IMR-90 (cell line): ENCODE results near the gene NKAIN2. TPM values are rescaled to one million over a fixed set of nuclear protein-coding genes. Genes with fewer than 3 reads are reported as not detected.

ENCODE experiments used
- ATAC-seq: fragments of 200-7000 bp; cut with Tn5 transposase; 2 replicates; pipeline ENCODE4 v1.9.1; 2020; ENCODE audit warnings: low read depth, mild to moderate bottlenecking, moderate library complexity
- BruUV-seq: library from RNA; stranded (reverse); fragments of 400-500 nt; replicated peaks from 2 replicates; lab custom pipeline; 2021; lab: Mats Ljungman, UMichigan
- CTCF ChIA-PET: fragments of 300-600 bp; formaldehyde crosslinking; extraction: SDS; loops from one replicate; lab custom pipeline; 2021; ENCODE audit warnings: antibody characterized with exemption; lab: Yijun Ruan, JAX
- POLR2A ChIA-PET: fragments of 300-600 bp; sonication (Branson Sonifier 250); formaldehyde crosslinking; loops from one replicate; lab custom pipeline; 2022; ENCODE audit warnings: antibody characterized with exemption; ENCODE audit not compliant: unreplicated experiment; lab: Charles Lee
- DNase-seq: peaks from one replicate; pipeline ENCODE4 v3.0.0; 2013
- H2AFZ ChIP-seq: replicated peaks from 2 replicates; pipeline ENCODE3; 2013; ENCODE audit warnings: low read length, mild to moderate bottlenecking; ENCODE audit not compliant: poor library complexity
- H2AK5ac ChIP-seq: 2 replicates; pipeline ENCODE4 v1.6.1; 2013; ENCODE audit warnings: low read depth, low read length, inconsistent platforms
- H2AK9ac ChIP-seq: replicated peaks from 2 replicates; pipeline ENCODE3; 2013; ENCODE audit warnings: mild to moderate bottlenecking, low read depth, low read length, moderate library complexity; ENCODE audit not compliant: poor library complexity
- H2BK120ac ChIP-seq: 2 replicates; pipeline ENCODE4 v1.6.1; 2013; ENCODE audit warnings: low read depth, low read length, inconsistent platforms
- H2BK15ac ChIP-seq: 3 replicates; pipeline ENCODE4 v1.6.1; 2013; ENCODE audit warnings: low read depth, low read length, inconsistent platforms
- H2BK20ac ChIP-seq: 2 replicates; pipeline ENCODE4 v1.6.1; 2013; ENCODE audit warnings: low read depth, mild to moderate bottlenecking, inconsistent platforms, low read length, moderate library complexity
- H2BK5ac ChIP-seq: 2 replicates; pipeline ENCODE4 v1.6.1; 2013; ENCODE audit warnings: mild to moderate bottlenecking, low read depth, low read length, inconsistent platforms; ENCODE audit not compliant: poor library complexity, severe bottlenecking
- H3K14ac ChIP-seq: replicated peaks from 2 replicates; pipeline ENCODE4 v1.6.1; 2013; ENCODE audit warnings: low read depth, low read length, inconsistent platforms
- H3K18ac ChIP-seq: 2 replicates; pipeline ENCODE4 v1.6.1; 2013; ENCODE audit warnings: low read depth, low read length, control low read depth
- H3K23ac ChIP-seq: 2 replicates; pipeline ENCODE4 v1.6.1; 2013; ENCODE audit warnings: low read depth, low read length, inconsistent platforms
- H3K27ac ChIP-seq: 2 replicates; pipeline ENCODE4 v1.5.1; 2013; ENCODE audit warnings: mild to moderate bottlenecking, control low read depth, low read length; ENCODE audit not compliant: insufficient read depth
- H3K27me3 ChIP-seq: 2 replicates; pipeline ENCODE4 v1.6.1; 2013; ENCODE audit warnings: low read length; ENCODE audit not compliant: control insufficient read depth, insufficient read depth
- H3K36me3 ChIP-seq: 2 replicates; pipeline ENCODE4 v1.6.1; 2013; ENCODE audit warnings: low read length, mixed read lengths; ENCODE audit not compliant: control insufficient read depth, insufficient read depth
- H3K4ac ChIP-seq: 2 replicates; pipeline ENCODE4 v1.6.1; 2013; ENCODE audit warnings: low read depth, low read length, inconsistent platforms
- H3K4me1 ChIP-seq: 2 replicates; pipeline ENCODE4 v1.6.1; 2013; ENCODE audit warnings: low read length, mixed read lengths; ENCODE audit not compliant: control insufficient read depth, insufficient read depth
- H3K4me2 ChIP-seq: 2 replicates; pipeline ENCODE4 v1.6.1; 2013; ENCODE audit warnings: low read depth, mild to moderate bottlenecking, control low read depth, low read length, moderate library complexity
- H3K4me3 ChIP-seq: 2 replicates; pipeline ENCODE4 v1.5.1; 2013; ENCODE audit warnings: low read depth, mild to moderate bottlenecking, control low read depth, low read length, moderate library complexity; ENCODE audit not compliant: insufficient read depth
- H3K56ac ChIP-seq: 2 replicates; pipeline ENCODE4 v1.6.1; 2013; ENCODE audit warnings: low read length, inconsistent platforms; ENCODE audit not compliant: insufficient read depth; ENCODE audit errors: extremely low read depth
- H3K79me1 ChIP-seq, 2 experiments: 2 replicates each; pipeline ENCODE4 v1.6.1; 2013; ENCODE audit warnings: low read length in 2 of 2, inconsistent platforms in 1 of 2, low read depth in 1 of 2
- H3K9ac ChIP-seq: 2 replicates; pipeline ENCODE4 v1.6.1; 2013; ENCODE audit warnings: low read depth, low read length, control low read depth
- H3K9me1 ChIP-seq: 2 replicates; pipeline ENCODE4 v1.6.1; 2013; ENCODE audit warnings: low read length, inconsistent platforms; ENCODE audit not compliant: insufficient read depth
- H3K9me3 ChIP-seq: 2 replicates; pipeline ENCODE4 v1.6.1; 2013; ENCODE audit warnings: low read length; ENCODE audit not compliant: control insufficient read depth, insufficient read depth
- H4K20me1 ChIP-seq: 2 replicates; pipeline ENCODE4 v1.6.1; 2013; ENCODE audit warnings: low read length, inconsistent platforms; ENCODE audit not compliant: insufficient read depth
- H4K5ac ChIP-seq: 2 replicates; pipeline ENCODE4 v1.6.1; 2013; ENCODE audit warnings: mild to moderate bottlenecking, low read depth, low read length, control low read depth
- H4K8ac ChIP-seq, 2 experiments: 2 replicates each; pipeline ENCODE4 v1.6.1; 2013; ENCODE audit warnings: low read depth in 2 of 2, low read length in 2 of 2, control low read depth in 1 of 2, inconsistent platforms in 1 of 2
- H4K91ac ChIP-seq: 2 replicates; pipeline ENCODE4 v1.6.1; 2013; ENCODE audit warnings: low read depth, low read length, inconsistent platforms; ENCODE audit not compliant: insufficient read depth
- BHLHE40 ChIP-seq: fragments of 150-350 bp; IDR thresholded peaks from 2 replicates; pipeline ENCODE4 v1.6.1; 2016; ENCODE audit warnings: mild to moderate bottlenecking, low read depth, low read length
- CEBPB ChIP-seq: IDR thresholded peaks from 2 replicates; pipeline ENCODE4 v1.6.1; 2012; ENCODE audit warnings: low read depth, low read length, improper control_type of control experiment
- CHD1 ChIP-seq: IDR thresholded peaks from 2 replicates; pipeline ENCODE4 v1.6.1; 2012; ENCODE audit warnings: low read depth, low read length, improper control_type of control experiment
- CTCF ChIP-seq: conservative IDR thresholded peaks from 2 replicates; pipeline ENCODE4 v1.5.1; 2012; ENCODE audit warnings: mild to moderate bottlenecking, low read depth, low read length, improper control_type of control experiment
- ELK1 ChIP-seq: fragments of 150-350 bp; IDR thresholded peaks from 2 replicates; pipeline ENCODE4 v1.6.1; 2016; ENCODE audit warnings: low read depth, mild to moderate bottlenecking, low read length, moderate library complexity, borderline replicate concordance
- FOS ChIP-seq: fragments of 150-350 bp; IDR thresholded peaks from 2 replicates; pipeline ENCODE4 v1.6.1; 2016; ENCODE audit warnings: low read depth, low read length
- MAFK ChIP-seq: IDR thresholded peaks from 2 replicates; pipeline ENCODE4 v1.6.1; 2012; ENCODE audit warnings: low read depth, low read length, improper control_type of control experiment
- MAZ ChIP-seq: IDR thresholded peaks from 2 replicates; pipeline ENCODE4 v1.6.1; 2012; ENCODE audit warnings: low read depth, mild to moderate bottlenecking, low read length, improper control_type of control experiment, moderate library complexity, borderline replicate concordance
- MXI1 ChIP-seq: IDR thresholded peaks from 2 replicates; pipeline ENCODE4 v1.6.1; 2012; ENCODE audit warnings: low read depth, mild to moderate bottlenecking, low read length, moderate library complexity, borderline replicate concordance
- NFE2L2 ChIP-seq: fragments of 150-350 bp; IDR thresholded peaks from 2 replicates; pipeline ENCODE4 v1.6.1; 2016; ENCODE audit warnings: low read depth, mild to moderate bottlenecking, low read length
- POLR2A ChIP-seq: IDR thresholded peaks from 2 replicates; pipeline ENCODE4 v1.6.1; 2012; ENCODE audit warnings: mild to moderate bottlenecking, low read depth, low read length
- RAD21 ChIP-seq: IDR thresholded peaks from 2 replicates; pipeline ENCODE4 v1.6.1; 2012; ENCODE audit warnings: low read length, improper control_type of control experiment
- RCOR1 ChIP-seq: IDR thresholded peaks from 2 replicates; pipeline ENCODE4 v1.6.1; 2012; ENCODE audit warnings: mild to moderate bottlenecking, low read length, improper control_type of control experiment; ENCODE audit not compliant: insufficient replicate concordance
- RFX5 ChIP-seq: IDR thresholded peaks from 2 replicates; pipeline ENCODE4 v1.8.0; 2012; ENCODE audit warnings: low read depth, mild to moderate bottlenecking, low read length, moderate library complexity
- SMC3 ChIP-seq: fragments of 150-350 bp; IDR thresholded peaks from 2 replicates; pipeline ENCODE4 v1.6.1; 2016; ENCODE audit warnings: low read depth, mild to moderate bottlenecking, antibody characterized with exemption, low read length, moderate library complexity
- USF2 ChIP-seq: fragments of 150-350 bp; IDR thresholded peaks from 2 replicates; pipeline ENCODE4 v1.6.1; 2017; ENCODE audit warnings: mild to moderate bottlenecking, antibody characterized with exemption, low read length, low read depth
- WGBS, 2 experiments: methylation state at CpG; one replicate each; pipeline versions ENCODE4 v1.1.5 to v1.1.7; 2013; ENCODE audit warnings: missing lambda C conversion rate in 2 of 2; ENCODE audit not compliant: insufficient read length in 1 of 2; ENCODE audit errors: extremely low coverage in 2 of 2; 5-methylcytosine and 5-hydroxymethylcytosine counted together
- dilution Hi-C: fragments of 300-500 bp; cut with HindIII; formaldehyde crosslinking; loops from one replicate; pipeline ENCODE4 v1.14.3; 2018; ENCODE audit warnings: low sequenced_read_pairs; ENCODE audit not compliant: unreplicated experiment
- in situ Hi-C: fragments of 300-500 bp; cut with MboI; formaldehyde crosslinking; loops from 3 replicates; pipeline ENCODE4 v1.14.3; 2019; ENCODE audit warnings: low sequenced_read_pairs, inconsistent platforms, mixed read lengths
- intact Hi-C: fragments of 100-400 bp; cut with micrococcal nuclease; formaldehyde crosslinking; loops from 2 replicates; pipeline ENCODE4 v1.10.0; 2022
- polyA plus RNA-seq, 3 experiments: library from polyadenylated mRNA; depleted of rRNA; stranded (reverse); fragments of >200 nt; gene quantifications; 2 replicates each; pipeline ENCODE4 v1.2.3, GENCODE V29; 2012; ENCODE audit warnings: low replicate concordance in 1 of 3
- total RNA-seq: library from RNA; depleted of rRNA; stranded (reverse); fragments of >200 nt; gene quantifications from 2 replicates; pipeline ENCODE4 v1.2.3, GENCODE V29; 2012

The NKAIN2 gene
- total and polyA plus RNA-seq, 2 of the 4 experiments (the other 2 are of a cell fraction): not detected

- ChIA-PET POLR2A (no interaction called here), CTCF (no interaction called here)
- Histone ChIP-seq H3K18ac (no peak overlapping the region), H2BK20ac (no peak overlapping the region), H3K9ac (no peak overlapping the region), H3K27ac (no peak overlapping the region), H2AK5ac (no peak overlapping the region), H4K91ac (no peak overlapping the region), H3K23ac (no peak overlapping the region), H3K79me1 (no peaks in the 10 kb centered on the region), H2AK9ac (no peak overlapping the region), H4K20me1 (no peaks in the 10 kb centered on the region), H4K8ac (no peak overlapping the region), H2AFZ (no peak overlapping the region), H3K27me3 (no peaks in the 10 kb centered on the region), H2BK5ac (no peak overlapping the region), H3K4me2 (no peak overlapping the region), H3K4ac (no peak overlapping the region), H3K4me3 (no peak overlapping the region), H3K56ac (no peak overlapping the region), H3K9me1 (no peaks in the 10 kb centered on the region), H3K14ac (no peak overlapping the region), H3K9me3 (no peaks in the 10 kb centered on the region), H3K36me3 (no peaks in the 10 kb centered on the region), H3K4me1 (no peaks in the 10 kb centered on the region), H2BK120ac (no peak overlapping the region), H2BK15ac (no peak overlapping the region), H4K5ac (no peak overlapping the region)
- WGBS, 2 experiments: no CpG with 5 or more reads among the region's 3 CpGs
- DNase-seq: no peak
- TF ChIP-seq CHD1 (no peak), FOS (no peak), RCOR1 (no peak), RAD21 (no peak), POLR2A (no peak), SMC3 (no peak), USF2 (no peak), CEBPB (no peak), RFX5 (no peak), CTCF (no peak), ELK1 (no peak), MXI1 (no peak), MAZ (no peak), MAFK (no peak), BHLHE40 (no peak), NFE2L2 (no peak)
- no peak for ATAC-seq
- in situ Hi-C loops: no loop called here
- dilution Hi-C loops: no loop called here
- intact Hi-C loops: no loop called here
- BruUV-seq: no TSS peak
These were observed 969.2 kb downstream of the NKAIN2 start for GRCh38 chr6:124772733-124773319.
